Colonic mucosa (tissue), 4 donors: ENCODE data around the gene COL23A1. TPM values are rescaled to one million over a fixed set of nuclear protein-coding genes. Genes with fewer than 3 reads are reported as not detected.
A peak's percentile ranks its signal among the peaks of the same experiment; 100 is the strongest.
"Not testable (repeated sequence)": the region's sequence is repeated elsewhere in the genome, so short reads cannot be mapped to it uniquely, and the experiment has no call there.

ENCODE experiments used
- DNase-seq: peaks from one replicate; pipeline ENCODE4 v3.0.0-alpha.2; 2020
- H3K27ac ChIP-seq: fragments of 200-600 bp; one replicate; pipeline ENCODE4 v1.8.0; 2021
- H3K27me3 ChIP-seq: fragments of 200-600 bp; one replicate; pipeline ENCODE4 v1.8.0; 2021
- H3K36me3 ChIP-seq: fragments of 200-600 bp; one replicate; pipeline ENCODE4 v1.8.0; 2021
- H3K4me1 ChIP-seq: fragments of 200-600 bp; one replicate; pipeline ENCODE4 v1.8.0; 2021; ENCODE audit warnings: mild to moderate bottlenecking
- H3K4me3 ChIP-seq: fragments of 200-600 bp; one replicate; pipeline ENCODE4 v1.8.0; 2021
- H3K9ac ChIP-seq, 2 donors: one replicate each; pipeline ENCODE4 v1.7.0; 2013; ENCODE audit warnings: control low read depth in 2 of 2, low read depth in 2 of 2, low read length in 2 of 2
- H3K9me3 ChIP-seq: fragments of 200-600 bp; one replicate; pipeline ENCODE4 v1.8.0; 2021
- CTCF ChIP-seq: fragments of 200-600 bp; IDR thresholded peaks from one replicate; pipeline ENCODE4 v1.8.0; 2022; ENCODE audit warnings: antibody characterized with exemption, mild to moderate bottlenecking
- intact Hi-C: fragments of 100-400 bp; cut with DNase I; formaldehyde crosslinking; loops from one replicate; pipeline ENCODE4 v1.14.1; 2022
- total RNA-seq, 2 donors: library from RNA; stranded (reverse); fragmentation: NEBNext Ultra II Directional in 1 of 2; extraction: Animal tissue kit (Norgen Biotek cat#: 25700) in 1 of 2; gene quantifications; one replicate each; pipeline ENCODE4 v1.2.1, GENCODE V29; 2021
- donor health status: healthy.
- donor health status: DM: no; HTN: no; CAD: no.
- donor health status: DM: no; HTN: no; CAD: no.

The COL23A1 gene
- total RNA-seq, 2 donors from 2014 or later, result 0.37 to 0.49 TPM

GRCh38 chr5:178199581-178200434 is 390.4 kb downstream of the COL23A1 start:
- Histone ChIP-seq H3K9me3 (no peaks in the 10 kb centered on the region), H3K4me1 (no peaks in the 10 kb centered on the region), H3K27ac (no peak overlapping the region), H3K36me3 (no peaks in the 10 kb centered on the region), H3K9ac (no peak overlapping the region), H3K27me3 (no peaks in the 10 kb centered on the region), H3K4me3 (no peak overlapping the region)
- intact Hi-C loops, result no loop called here
- no peak for DNase-seq
- no peak for TF ChIP-seq CTCF

GRCh38 chr5:178198706-178199105 is 391.5 kb downstream of the COL23A1 start:
- H3K27ac ChIP-seq, result no peak overlapping the region
- no peak overlapping the region for H3K9ac ChIP-seq
- DNase-seq, result no peak
- no peaks in the 10 kb centered on the region for H3K4me1 ChIP-seq
- H3K4me3 ChIP-seq, result no peak overlapping the region
- no peak for TF ChIP-seq CTCF
- H3K9me3 ChIP-seq, result no peaks in the 10 kb centered on the region
- H3K36me3 ChIP-seq, result no peaks in the 10 kb centered on the region
- intact Hi-C loops, result no loop called here
- H3K27me3 ChIP-seq, result no peaks in the 10 kb centered on the region

- H3K27ac ChIP-seq, H3K27me3 ChIP-seq, H3K4me1 ChIP-seq, DNase-seq, H3K36me3 ChIP-seq, intact Hi-C loops, H3K4me3 ChIP-seq, H3K9ac ChIP-seq, H3K9me3 ChIP-seq: not testable (repeated sequence)
Observed at GRCh38 chr5:178198151-178198550, 392.0 kb downstream of the COL23A1 start.

- Histone ChIP-seq H3K27ac (no peak overlapping the region), H3K4me3 (no peak overlapping the region), H3K27me3 (no peaks in the 10 kb centered on the region), H3K9me3 (no peaks in the 10 kb centered on the region), H3K4me1 (no peaks in the 10 kb centered on the region), H3K9ac (peak overlapping the region in 1 of 2 donors; percentile 12), H3K36me3 (no peaks in the 10 kb centered on the region)
- intact Hi-C loops, result no loop called here
- no peak for DNase-seq
- TF ChIP-seq CTCF, result peak; percentile 47
Observed at GRCh38 chr5:178196986-178197385, 393.2 kb downstream of the COL23A1 start.

- H3K36me3 ChIP-seq, result no peaks in the 10 kb centered on the region
- H3K9me3 ChIP-seq, result no peaks in the 10 kb centered on the region
- no peaks in the 10 kb centered on the region for H3K27me3 ChIP-seq
- H3K27ac ChIP-seq, result no peak overlapping the region
- intact Hi-C loops, result no loop called here
- TF ChIP-seq CTCF, result no peak
- H3K4me1 ChIP-seq, result no peaks in the 10 kb centered on the region
- no peak overlapping the region for H3K9ac ChIP-seq
- DNase-seq, result no peak
- no peak overlapping the region for H3K4me3 ChIP-seq
Observed at GRCh38 chr5:178196281-178196812, 393.8 kb downstream of the COL23A1 start.

GRCh38 chr5:178194026-178194425 is 396.2 kb downstream of the COL23A1 start:
- Histone ChIP-seq H3K36me3 (no peaks in the 10 kb centered on the region), H3K9me3 (no peaks in the 10 kb centered on the region), H3K27ac (no peak overlapping the region), H3K4me1 (no peaks in the 10 kb centered on the region), H3K27me3 (no peaks in the 10 kb centered on the region), H3K4me3 (no peak overlapping the region), H3K9ac (no peak overlapping the region)
- DNase-seq, result no peak
- intact Hi-C loops, result no loop called here
- no peak for TF ChIP-seq CTCF
